MM.1S (cell line): ENCODE data around the gene CACNA1C.

Source experiments
- DNase-seq: peaks from one replicate; pipeline ENCODE4 v3.0.0-alpha.2; 2015
- H2AFZ ChIP-seq: fragments of 300-600 bp; sonication (generic); 2 replicates; pipeline ENCODE4 v1.6.0; 2016; ENCODE audit warnings: antibody characterized with exemption, low read length
- H3F3A ChIP-seq: fragments of 300-600 bp; sonication (generic); 2 replicates; pipeline ENCODE4 v1.6.1; 2016; ENCODE audit warnings: mild to moderate bottlenecking, antibody characterized with exemption, low read length, moderate library complexity, mixed read lengths; ENCODE audit not compliant: insufficient read depth
- H3K27ac ChIP-seq: fragments of 300-600 bp; sonication (generic); 2 replicates; pipeline ENCODE4 v1.5.1; 2016; ENCODE audit warnings: mild to moderate bottlenecking, low read length
- H3K27me3 ChIP-seq: fragments of 300-600 bp; sonication (generic); replicated peaks from 2 replicates; pipeline ENCODE4 v1.6.0; 2016; ENCODE audit warnings: low read length; ENCODE audit not compliant: insufficient read depth
- H3K36me3 ChIP-seq: fragments of 300-600 bp; sonication (generic); replicated peaks from 2 replicates; pipeline ENCODE4 v1.6.1; 2016; ENCODE audit warnings: mild to moderate bottlenecking, low read length, mixed read lengths; ENCODE audit not compliant: insufficient read depth
- H3K4me1 ChIP-seq: fragments of 300-600 bp; sonication (generic); 2 replicates; pipeline ENCODE4 v1.6.1; 2016; ENCODE audit warnings: low read length, mixed read lengths
- H3K4me2 ChIP-seq: fragments of 300-600 bp; sonication (generic); 2 replicates; pipeline ENCODE4 v1.6.0; 2016; ENCODE audit warnings: low read depth, low read length
- H3K4me3 ChIP-seq: fragments of 300-600 bp; sonication (generic); 2 replicates; pipeline ENCODE4 v1.5.1; 2016; ENCODE audit warnings: low read length, mixed read lengths
- H3K79me2 ChIP-seq: fragments of 300-600 bp; sonication (generic); 2 replicates; pipeline ENCODE4 v1.6.1; 2016; ENCODE audit warnings: mixed run types, low read length, mixed read lengths
- H3K9ac ChIP-seq: fragments of 300-600 bp; sonication (generic); 2 replicates; pipeline ENCODE4 v1.6.1; 2016; ENCODE audit warnings: low read length, mixed read lengths
- H3K9me2 ChIP-seq: fragments of 300-600 bp; sonication (generic); replicated peaks from 2 replicates; pipeline ENCODE4 v1.6.1; 2016; ENCODE audit warnings: mild to moderate bottlenecking, low read length, mixed read lengths; ENCODE audit not compliant: insufficient read depth
- H3K9me3 ChIP-seq: fragments of 300-600 bp; sonication (generic); replicated peaks from 2 replicates; pipeline ENCODE4 v1.6.1; 2016; ENCODE audit warnings: mild to moderate bottlenecking, low read length, mixed read lengths; ENCODE audit not compliant: insufficient read depth
- H4K20me1 ChIP-seq: fragments of 300-600 bp; sonication (generic); 2 replicates; pipeline ENCODE4 v1.6.1; 2016; ENCODE audit warnings: mild to moderate bottlenecking, low read length, moderate library complexity, mixed read lengths; ENCODE audit not compliant: insufficient read depth
- EZH2 ChIP-seq: fragments of 300-600 bp; sonication (generic); optimal IDR thresholded peaks from 2 replicates; pipeline ENCODE3; 2017; ENCODE audit warnings: low read depth, mild to moderate bottlenecking, antibody characterized with exemption, low read length, mixed read lengths
- EZH2phosphoT487 ChIP-seq: fragments of 300-600 bp; sonication (generic); IDR thresholded peaks from 2 replicates; pipeline ENCODE4 v1.6.1; 2018; ENCODE audit warnings: antibody characterized with exemption, low read length
- TF ChIP-seq, protein P1 (sequence below): fragments of 300-600 bp; sonication (generic); IDR thresholded peaks from 2 replicates; pipeline ENCODE4 v1.5.1; 2016; ENCODE audit warnings: antibody characterized with exemption, low read length, mixed read lengths

CACNA1C gene

DNA sequence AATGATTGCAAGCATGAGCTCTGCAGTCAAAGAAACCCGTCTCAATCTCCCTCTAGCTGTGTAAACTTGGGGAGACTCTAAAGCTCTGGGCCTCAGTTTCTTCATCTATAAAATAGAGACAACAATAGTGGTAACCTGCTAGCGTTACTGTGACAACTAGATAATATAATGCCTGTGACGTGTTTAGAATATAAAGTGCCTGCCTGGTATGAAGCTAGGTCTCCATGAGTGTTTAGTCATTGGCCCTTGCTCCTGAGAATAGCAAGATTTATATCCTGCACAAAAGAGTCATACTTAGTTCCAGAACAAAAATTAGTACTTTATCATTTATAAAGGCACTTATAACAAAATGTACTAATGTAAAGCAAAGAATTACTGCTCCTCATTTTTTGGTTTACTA lies 39.7 kb upstream of the CACNA1C start:
- Histone ChIP-seq H3K27me3 (no peaks in the 10 kb centered on the region), H3K9me2 (no peaks in the 10 kb centered on the region), H3K9ac (no peak overlapping the region), H3K4me2 (no peak overlapping the region), H3K9me3 (no peaks in the 10 kb centered on the region), H3K36me3 (no peaks in the 10 kb centered on the region), H3K79me2 (no peaks in the 10 kb centered on the region), H3K4me1 (no peaks in the 10 kb centered on the region), H3K27ac (no peak overlapping the region), H3F3A (no peaks in the 10 kb centered on the region), H3K4me3 (no peak overlapping the region), H2AFZ (no peak overlapping the region), H4K20me1 (no peaks in the 10 kb centered on the region)
- DNase-seq, result no peak
- no peak for TF ChIP-seq EZH2
- TF ChIP-seq EZH2phosphoT487, result no peak
- TF ChIP-seq, protein P1, sequence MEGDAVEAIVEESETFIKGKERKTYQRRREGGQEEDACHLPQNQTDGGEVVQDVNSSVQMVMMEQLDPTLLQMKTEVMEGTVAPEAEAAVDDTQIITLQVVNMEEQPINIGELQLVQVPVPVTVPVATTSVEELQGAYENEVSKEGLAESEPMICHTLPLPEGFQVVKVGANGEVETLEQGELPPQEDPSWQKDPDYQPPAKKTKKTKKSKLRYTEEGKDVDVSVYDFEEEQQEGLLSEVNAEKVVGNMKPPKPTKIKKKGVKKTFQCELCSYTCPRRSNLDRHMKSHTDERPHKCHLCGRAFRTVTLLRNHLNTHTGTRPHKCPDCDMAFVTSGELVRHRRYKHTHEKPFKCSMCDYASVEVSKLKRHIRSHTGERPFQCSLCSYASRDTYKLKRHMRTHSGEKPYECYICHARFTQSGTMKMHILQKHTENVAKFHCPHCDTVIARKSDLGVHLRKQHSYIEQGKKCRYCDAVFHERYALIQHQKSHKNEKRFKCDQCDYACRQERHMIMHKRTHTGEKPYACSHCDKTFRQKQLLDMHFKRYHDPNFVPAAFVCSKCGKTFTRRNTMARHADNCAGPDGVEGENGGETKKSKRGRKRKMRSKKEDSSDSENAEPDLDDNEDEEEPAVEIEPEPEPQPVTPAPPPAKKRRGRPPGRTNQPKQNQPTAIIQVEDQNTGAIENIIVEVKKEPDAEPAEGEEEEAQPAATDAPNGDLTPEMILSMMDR, result no peak

DNA sequence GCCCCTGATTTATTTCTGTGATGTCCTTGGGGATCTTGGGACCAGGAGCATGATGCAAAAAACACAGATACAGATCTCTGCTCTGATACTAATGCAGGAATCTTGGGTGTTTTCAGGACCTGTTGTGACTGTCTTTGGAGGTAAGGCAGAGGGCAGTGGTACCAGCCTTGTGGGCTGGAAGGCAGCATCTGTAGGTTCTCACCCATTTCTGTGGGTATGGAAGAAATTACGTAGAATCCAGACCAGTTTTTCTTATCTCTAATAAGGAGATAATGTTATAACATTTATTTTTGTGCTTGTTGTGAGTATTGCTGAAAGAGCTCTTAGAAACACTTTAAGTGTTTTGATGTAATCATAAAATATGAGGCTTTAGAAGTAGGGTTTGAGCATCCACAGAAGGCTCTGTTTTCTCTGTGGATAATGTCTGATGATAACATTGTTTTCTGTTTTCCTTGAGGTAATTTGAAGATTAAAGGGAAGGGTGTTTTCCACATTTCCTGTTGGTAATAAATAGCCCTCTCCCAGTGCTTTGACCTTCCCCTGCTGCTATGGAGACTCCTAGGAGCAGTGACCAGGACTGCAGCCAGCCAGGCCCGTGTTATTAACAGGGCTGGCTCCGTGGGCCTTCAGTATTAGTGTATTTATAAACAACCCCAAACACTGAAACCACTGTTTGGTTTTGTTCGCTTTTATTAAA lies 39.1 kb upstream of the CACNA1C start:
- no peaks in the 10 kb centered on the region for H3K36me3 ChIP-seq
- no peaks in the 10 kb centered on the region for H3K9me3 ChIP-seq
- H4K20me1 ChIP-seq, result no peaks in the 10 kb centered on the region
- H3K4me1 ChIP-seq, result no peaks in the 10 kb centered on the region
- H3K27ac ChIP-seq, result no peak overlapping the region
- H3K9me2 ChIP-seq, result no peaks in the 10 kb centered on the region
- no peak overlapping the region for H3K4me3 ChIP-seq
- no peak for DNase-seq
- H3K27me3 ChIP-seq, result no peaks in the 10 kb centered on the region
- TF ChIP-seq EZH2, result no peak
- TF ChIP-seq, protein P1, result no peak
- no peak for TF ChIP-seq EZH2phosphoT487
- H3K4me2 ChIP-seq, result no peak overlapping the region
- H3K9ac ChIP-seq, result no peak overlapping the region
- H2AFZ ChIP-seq, result no peak overlapping the region
- H3F3A ChIP-seq, result no peaks in the 10 kb centered on the region
- H3K79me2 ChIP-seq, result no peaks in the 10 kb centered on the region

DNA sequence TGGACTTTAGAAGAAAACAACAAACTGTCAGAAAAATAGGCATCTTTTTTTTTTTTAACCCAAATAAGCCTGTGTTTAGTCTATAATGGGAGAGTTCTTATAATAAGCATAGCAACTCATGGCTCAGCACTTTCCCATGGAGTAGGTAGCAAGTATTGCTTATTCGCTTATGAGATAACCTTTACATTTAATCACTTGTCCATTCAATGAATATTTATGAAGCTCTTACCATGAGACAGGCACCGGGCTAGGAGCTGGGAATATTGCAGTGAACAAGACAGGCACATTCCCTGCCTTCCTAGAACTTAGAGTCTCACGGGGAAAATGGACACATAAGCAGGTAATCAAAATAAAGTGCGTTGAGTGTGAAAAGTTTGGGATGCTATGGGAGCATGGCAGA lies 38.6 kb upstream of the CACNA1C start:
- H3K9me2 ChIP-seq, result no peaks in the 10 kb centered on the region
- H2AFZ ChIP-seq, result no peak overlapping the region
- H4K20me1 ChIP-seq, result no peaks in the 10 kb centered on the region
- H3K79me2 ChIP-seq, result no peaks in the 10 kb centered on the region
- no peaks in the 10 kb centered on the region for H3F3A ChIP-seq
- H3K9ac ChIP-seq, result no peak overlapping the region
- no peak overlapping the region for H3K4me2 ChIP-seq
- H3K27me3 ChIP-seq, result no peaks in the 10 kb centered on the region
- no peaks in the 10 kb centered on the region for H3K9me3 ChIP-seq
- no peak for DNase-seq
- H3K4me3 ChIP-seq, result no peak overlapping the region
- no peak overlapping the region for H3K27ac ChIP-seq
- no peaks in the 10 kb centered on the region for H3K36me3 ChIP-seq
- no peaks in the 10 kb centered on the region for H3K4me1 ChIP-seq
- TF ChIP-seq, protein P1, result no peak
- TF ChIP-seq EZH2, result no peak
- no peak for TF ChIP-seq EZH2phosphoT487
